Stimulated activated CD8-positive, alpha-beta memory T cell treated with anti-CD3 and anti-CD28 coated beads, Interleukin-15, amount 100 ng/mL, for 48 hours (primary cell): ENCODE data around the gene UBE2G2.
A peak's percentile ranks its signal among the peaks of the same experiment; 100 is the strongest.

Experiments
- DNase-seq, 2 donors: peaks; one replicate each; pipeline ENCODE4 v3.0.0-alpha.2; 2020; ENCODE audit warnings: low read depth in 2 of 2

UBE2G2 gene

GRCh38 chr21:44801468-44802395, at the start of gene UBE2G2:
Gene UBE2G2 (minus strand): TSS chr21:44801820. CDS start chr21:44801748, 72 bp downstream.
- peak; percentile 79 to 82 for DNase-seq

- DNase-seq = no peak
Observed at GRCh38 chr21:44850905-44851657, 49.5 kb upstream of the UBE2G2 start.

- no peak for DNase-seq
Observed at GRCh38 chr21:44850208-44850800, 48.7 kb upstream of the UBE2G2 start.

- DNase-seq = no peak
Observed at GRCh38 chr21:44849616-44850130, 48.1 kb upstream of the UBE2G2 start.

GRCh38 chr21:44848821-44849521, 47.4 kb upstream of the UBE2G2 start:
- no peak for DNase-seq

GRCh38 chr21:44847261-44848056, 45.8 kb upstream of the UBE2G2 start:
- DNase-seq = no peak

- no peak for DNase-seq
Observed at GRCh38 chr21:44846485-44847260, 45.1 kb upstream of the UBE2G2 start.

- no peak for DNase-seq
Observed at GRCh38 chr21:44846224-44846484, 44.5 kb upstream of the UBE2G2 start.

- peak; percentile 59 to 61 for DNase-seq
Observed at GRCh38 chr21:44845418-44846223, 44.0 kb upstream of the UBE2G2 start.

- DNase-seq = no peak
Observed at GRCh38 chr21:44844256-44844655, 42.6 kb upstream of the UBE2G2 start.

GRCh38 chr21:44842721-44843445, 41.3 kb upstream of the UBE2G2 start:
- no peak for DNase-seq

- no peak for DNase-seq
Observed at GRCh38 chr21:44842087-44842486, 40.5 kb upstream of the UBE2G2 start.

- no peak for DNase-seq
Observed at GRCh38 chr21:44840771-44841170, 39.2 kb upstream of the UBE2G2 start.

- DNase-seq = no peak
Observed at GRCh38 chr21:44838951-44839350, 37.3 kb upstream of the UBE2G2 start.

- DNase-seq = no peak
Observed at GRCh38 chr21:44838039-44838895, 36.6 kb upstream of the UBE2G2 start.

- no peak for DNase-seq
Observed at GRCh38 chr21:44837537-44837936, 35.9 kb upstream of the UBE2G2 start.

GRCh38 chr21:44836666-44837471, 35.2 kb upstream of the UBE2G2 start:
- DNase-seq = no peak
